Testis (tissue), 5 donors: ENCODE results near the gene NXT2. TPM values are rescaled to one million over a fixed set of nuclear protein-coding genes. Genes with fewer than 3 reads are reported as not detected.
A peak's percentile ranks its signal among the peaks of the same experiment; 100 is the strongest.

ENCODE experiments used
- DNase-seq: peaks from one replicate; pipeline ENCODE4 v3.0.0-alpha.2; 2019
- H3K27ac ChIP-seq, 2 donors: fragments of 200-600 bp; sonication (generic); one replicate each; pipeline ENCODE4 v1.5.1; 2019
- H3K27me3 ChIP-seq: fragments of 200-600 bp; sonication (generic); one replicate; pipeline ENCODE4 v1.5.1; 2019
- H3K36me3 ChIP-seq: fragments of 200-600 bp; sonication (generic); one replicate; pipeline ENCODE4 v1.5.1; 2017; ENCODE audit warnings: low read depth; ENCODE audit errors: missing control alignments
- H3K4me1 ChIP-seq: fragments of 200-600 bp; sonication (generic); one replicate; pipeline ENCODE4 v1.5.1; 2019
- H3K4me3 ChIP-seq, 2 donors: fragments of 200-600 bp; sonication (generic); one replicate each; pipeline ENCODE4 v1.5.1; 2017 to 2019
- H3K9me3 ChIP-seq: fragments of 200-600 bp; sonication (generic); one replicate; pipeline ENCODE4 v1.5.1; 2017
- POLR2A ChIP-seq: fragments of 450-650 bp; IDR thresholded peaks from one replicate; pipeline ENCODE4 v1.6.1; 2017; ENCODE audit warnings: antibody characterized with exemption, mild to moderate bottlenecking, moderate library complexity
- WGBS, 2 donors: methylation state at CpG; one replicate each; pipeline ENCODE4 v1.1.5; 2018; 5-methylcytosine and 5-hydroxymethylcytosine counted together
- intact Hi-C: fragments of 100-400 bp; cut with DNase I; formaldehyde crosslinking; loops from one replicate; pipeline ENCODE4 v1.15.1; 2023; ENCODE audit warnings: low total_unique reads
- long read RNA-seq, 2 donors: transcript quantifications; one replicate each; lab custom pipeline, GENCODE V29; 2026
- polyA plus RNA-seq: library from polyadenylated mRNA; stranded (reverse); fragments of 350-450 nt; fragmentation: Illumina TruSeq; extraction: RNeasy Lipid Tissue Mini Kit (QIAGEN cat#74804); gene quantifications from one replicate; pipeline ENCODE4 v1.2.3, GENCODE V29; 2014; ENCODE audit warnings: low read depth, low replicate concordance; ENCODE audit not compliant: insufficient read depth
- total RNA-seq, 2 donors: library from RNA; depleted of rRNA; stranded (reverse); fragments of >200 nt; gene quantifications; one replicate each; pipeline ENCODE4 v1.2.3, GENCODE V29; 2016
- TF ChIP-seq, protein P1 (sequence below), 3 experiments: fragments of 450-650 bp in 2 of 3; fragments of 200-600 bp in 1 of 3; sonication (generic) in 1 of 3; IDR thresholded peaks; one replicate each; pipeline ENCODE4 v1.5.1; 2016 to 2019; ENCODE audit warnings: antibody characterized with exemption in 3 of 3, mild to moderate bottlenecking in 2 of 3, moderate library complexity in 1 of 3

The NXT2 gene
- total RNA-seq (10 to 100 TPM; 55.6 to 66.8 TPM), polyA plus RNA-seq (41.4 TPM)
- long read RNA-seq, donor 1, transcript NXT2-203 (4 exons, 2,562 nt), result minor isoform, 5 of 20 reads
- long read RNA-seq, donor 1, transcript NXT2-202 (4 exons, 1,085 nt), result major isoform, 7 of 20 reads
- long read RNA-seq, donor 1, partial matches to known transcripts, result 6 of 20 reads
- long read RNA-seq, donor 1, other reads (novel, unspliced or antisense), result 0 of 20 reads
- long read RNA-seq, donor 2, transcript NXT2-202 (4 exons, 1,085 nt), result major isoform, 6 of 8 reads
- long read RNA-seq, donor 2, partial matches to known transcripts, result 0 of 8 reads
- long read RNA-seq, donor 2, other reads (novel, unspliced or antisense), result 0 of 8 reads

- no peak for TF ChIP-seq POLR2A
- TF ChIP-seq, protein P1, sequence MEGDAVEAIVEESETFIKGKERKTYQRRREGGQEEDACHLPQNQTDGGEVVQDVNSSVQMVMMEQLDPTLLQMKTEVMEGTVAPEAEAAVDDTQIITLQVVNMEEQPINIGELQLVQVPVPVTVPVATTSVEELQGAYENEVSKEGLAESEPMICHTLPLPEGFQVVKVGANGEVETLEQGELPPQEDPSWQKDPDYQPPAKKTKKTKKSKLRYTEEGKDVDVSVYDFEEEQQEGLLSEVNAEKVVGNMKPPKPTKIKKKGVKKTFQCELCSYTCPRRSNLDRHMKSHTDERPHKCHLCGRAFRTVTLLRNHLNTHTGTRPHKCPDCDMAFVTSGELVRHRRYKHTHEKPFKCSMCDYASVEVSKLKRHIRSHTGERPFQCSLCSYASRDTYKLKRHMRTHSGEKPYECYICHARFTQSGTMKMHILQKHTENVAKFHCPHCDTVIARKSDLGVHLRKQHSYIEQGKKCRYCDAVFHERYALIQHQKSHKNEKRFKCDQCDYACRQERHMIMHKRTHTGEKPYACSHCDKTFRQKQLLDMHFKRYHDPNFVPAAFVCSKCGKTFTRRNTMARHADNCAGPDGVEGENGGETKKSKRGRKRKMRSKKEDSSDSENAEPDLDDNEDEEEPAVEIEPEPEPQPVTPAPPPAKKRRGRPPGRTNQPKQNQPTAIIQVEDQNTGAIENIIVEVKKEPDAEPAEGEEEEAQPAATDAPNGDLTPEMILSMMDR (IDR thresholded peaks at IDR 0.05), result no peak
- peak within 1 kb of the TSS; percentile 86 to 90 for H3K27ac ChIP-seq
- intact Hi-C loops, result no loop called here
- DNase-seq, result peak; percentile 95
- H3K4me1 ChIP-seq, result no peaks in the 10 kb centered on the region
- H3K27me3 ChIP-seq, result no peaks in the 10 kb centered on the region
- no peaks in the 10 kb centered on the region for H3K36me3 ChIP-seq
- 3 to 4% methylated on average over 15 to 28 of the region's 43 CpGs for WGBS, 2 donors
- no peaks in the 10 kb centered on the region for H3K9me3 ChIP-seq
- peak within 1 kb of the TSS; percentile 60 to 68 for H3K4me3 ChIP-seq
Observed at GRCh38 chrX:109536439-109537323, at the start of gene NXT2. NXT2 (plus strand) TSS chrX:109536844; CDS start chrX:109537007, 163 bp downstream.

GRCh38 chrX:109487640-109488039 lies 49.0 kb upstream of the NXT2 start:
- H3K36me3 ChIP-seq, result no peaks in the 10 kb centered on the region
- intact Hi-C loops, result no loop called here
- no peaks in the 10 kb centered on the region for H3K4me1 ChIP-seq
- DNase-seq, result no peak
- no peak for TF ChIP-seq POLR2A
- TF ChIP-seq, protein P1 (IDR thresholded peaks at IDR 0.05), result no peak
- H3K27ac ChIP-seq, result no peak overlapping the region
- H3K9me3 ChIP-seq, result no peaks in the 10 kb centered on the region
- H3K4me3 ChIP-seq, result no peak overlapping the region
- 58 to 72% methylated on average over 2 to 4 of the region's 4 CpGs for WGBS, 2 donors
- no peaks in the 10 kb centered on the region for H3K27me3 ChIP-seq

DNA sequence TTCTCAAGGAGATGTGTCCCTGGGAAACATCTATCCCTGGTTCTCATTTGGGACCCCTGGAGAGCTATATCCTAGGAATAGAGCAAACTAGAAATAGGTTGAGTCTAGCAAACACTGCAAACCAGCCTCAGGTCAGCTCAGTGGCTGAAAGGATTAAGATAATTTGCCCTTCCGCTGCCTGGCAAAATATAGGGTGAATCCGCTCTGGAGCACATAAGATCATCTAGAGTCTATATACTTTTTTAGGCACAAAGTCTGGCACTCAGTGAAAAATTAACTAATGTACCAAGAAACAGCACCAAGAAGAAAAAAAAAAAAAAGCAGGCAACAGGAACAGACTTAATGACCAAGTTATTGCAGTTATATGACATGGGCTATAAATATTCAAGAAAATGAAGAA lies 47.5 kb upstream of the NXT2 start:
- Histone ChIP-seq H3K9me3 (no peaks in the 10 kb centered on the region), H3K4me3 (no peak overlapping the region), H3K4me1 (no peaks in the 10 kb centered on the region), H3K27me3 (no peaks in the 10 kb centered on the region), H3K27ac (no peak overlapping the region), H3K36me3 (no peaks in the 10 kb centered on the region)
- 92 to 100% methylated on average over 2 of the region's 2 CpGs for WGBS, 2 donors
- no peak for DNase-seq
- TF ChIP-seq POLR2A, result no peak
- TF ChIP-seq, protein P1 (IDR thresholded peaks at IDR 0.05), result no peak
- intact Hi-C loops, result no loop called here

DNA sequence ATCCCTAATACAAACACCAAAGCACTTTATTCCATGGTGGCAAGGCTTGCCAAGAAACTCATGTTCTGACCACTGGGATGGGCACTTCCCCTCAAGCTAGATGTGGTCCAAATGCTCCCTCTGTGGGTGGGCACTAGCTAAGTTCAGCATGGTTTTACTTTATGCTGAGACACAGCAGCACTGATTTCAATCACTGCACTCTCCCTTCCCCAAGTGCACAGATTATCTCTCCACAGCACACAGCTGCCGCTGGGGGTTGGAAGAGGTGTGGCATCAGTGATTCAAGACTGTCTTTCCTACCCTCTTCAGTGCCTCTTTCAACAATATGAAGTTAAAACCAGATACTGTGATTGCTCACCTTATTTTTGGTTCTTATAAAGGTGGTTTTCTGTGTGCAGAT lies 38.2 kb upstream of the NXT2 start:
- WGBS, 2 donors, result 92% methylated on average over 1 of the region's 1 CpG; no CpG with 5 or more reads in 1 of the 2 donors
- no peak for TF ChIP-seq POLR2A
- TF ChIP-seq, protein P1 (IDR thresholded peaks at IDR 0.05), result no peak
- intact Hi-C loops, result no loop called here
- Histone ChIP-seq H3K36me3 (no peaks in the 10 kb centered on the region), H3K4me1 (no peaks in the 10 kb centered on the region), H3K4me3 (no peak overlapping the region), H3K9me3 (no peaks in the 10 kb centered on the region), H3K27me3 (no peaks in the 10 kb centered on the region), H3K27ac (no peak overlapping the region)
- no peak for DNase-seq
